Dermis microvascular lymphatic vessel endothelial cell (primary cell): ENCODE measurements around the gene TEX2. TPM values are rescaled to one million over a fixed set of nuclear protein-coding genes. Genes with fewer than 3 reads are reported as not detected.
A peak's percentile ranks its signal among the peaks of the same experiment; 100 is the strongest.
"Not testable (repeated sequence)": the region's sequence is repeated elsewhere in the genome, so short reads cannot be mapped to it uniquely, and the experiment has no call there.

ENCODE experiments used
- DNase-seq, 2 donors: peaks; one replicate each; pipeline versions ENCODE4 v3.0.0 to v3.0.0-alpha.2; 2010; ENCODE audit warnings: low read depth in 2 of 2
- total RNA-seq: library from RNA; depleted of rRNA; stranded (reverse); fragments of >200 nt; gene quantifications from 2 replicates; pipeline ENCODE4 v1.2.1, GENCODE V29; 2014

The TEX2 gene
- total RNA-seq, 1 donor from 2014 or later, result 20.2 TPM

GRCh38 chr17:64213995-64214811 is 48.9 kb downstream of the TEX2 start:
- peak in 1 of 2 donors; percentile 36 for DNase-seq

GRCh38 chr17:64212122-64212521 is 50.9 kb downstream of the TEX2 start:
- no peak for DNase-seq

- no peak for DNase-seq
Measured at GRCh38 chr17:64209983-64210382, 53.1 kb downstream of the TEX2 start.

- DNase-seq, result no peak
Measured at GRCh38 chr17:64209356-64209941, 53.6 kb downstream of the TEX2 start.

- DNase-seq, result not testable (repeated sequence)
Measured at GRCh38 chr17:64208656-64209055, 54.4 kb downstream of the TEX2 start.

GRCh38 chr17:64205804-64206203 is 57.3 kb downstream of the TEX2 start:
- no peak for DNase-seq

- no peak for DNase-seq
Measured at GRCh38 chr17:64203630-64204029, 59.4 kb downstream of the TEX2 start.

GRCh38 chr17:64202683-64203344 is 60.2 kb downstream of the TEX2 start:
- peak in 1 of 2 donors; percentile 33 for DNase-seq

GRCh38 chr17:64200080-64201032 is 62.7 kb downstream of the TEX2 start:
- no peak for DNase-seq

- DNase-seq, result no peak
Measured at GRCh38 chr17:64198331-64199090, 64.5 kb downstream of the TEX2 start.

- DNase-seq, result peak in 1 of 2 donors; percentile 62
Measured at GRCh38 chr17:64196601-64197000, 66.5 kb downstream of the TEX2 start.

GRCh38 chr17:64193561-64193960 is 69.5 kb downstream of the TEX2 start:
- no peak for DNase-seq

- no peak for DNase-seq
Measured at GRCh38 chr17:64192589-64192988, 70.5 kb downstream of the TEX2 start.

- peak in 1 of 2 donors; percentile 39 for DNase-seq
Measured at GRCh38 chr17:64190472-64190871, 72.6 kb downstream of the TEX2 start.

- DNase-seq, result no peak
Measured at GRCh38 chr17:64188088-64188487, 75.0 kb downstream of the TEX2 start.

- DNase-seq, result no peak
Measured at GRCh38 chr17:64187093-64187895, 75.8 kb downstream of the TEX2 start.

- DNase-seq, result no peak
Measured at GRCh38 chr17:64186171-64187092, 76.6 kb downstream of the TEX2 start.

GRCh38 chr17:64185557-64185956 is 77.5 kb downstream of the TEX2 start:
- DNase-seq, result not testable (repeated sequence)

GRCh38 chr17:64185101-64185500 is 78.0 kb downstream of the TEX2 start:
- no peak for DNase-seq
